Dermis blood vessel endothelial cell (primary cell): ENCODE results near the gene HSD3B2. TPM values are rescaled to one million over a fixed set of nuclear protein-coding genes. Genes with fewer than 3 reads are reported as not detected.

Experiments used
- DNase-seq: peaks from one replicate; pipeline ENCODE4 v3.0.0; 2010
- total RNA-seq: library from RNA; depleted of rRNA; stranded (reverse); fragments of >200 nt; gene quantifications from 2 replicates; pipeline ENCODE4 v1.2.3, GENCODE V29; 2014

The HSD3B2 gene
- total RNA-seq, 1 donor from 2014 or later, result not detected

DNA sequence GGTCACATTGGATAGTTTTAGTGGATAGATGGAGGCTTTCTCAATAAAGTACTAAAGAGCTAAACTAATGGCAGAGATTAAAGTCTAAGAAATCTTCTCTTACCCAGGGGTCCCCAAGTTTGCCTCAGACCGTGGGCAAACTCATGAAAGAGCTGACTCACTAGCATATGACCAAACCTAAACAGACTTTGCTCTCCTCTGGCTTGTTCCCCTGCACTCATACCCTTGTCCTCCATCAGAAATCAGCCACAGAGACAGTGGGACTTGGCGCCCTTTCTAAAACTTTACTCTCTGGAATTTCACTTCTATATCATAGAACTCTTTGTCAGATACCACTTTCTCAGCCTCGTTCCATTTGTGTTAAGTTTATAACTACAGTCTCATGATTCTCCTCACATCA is 17.0 kb upstream of the HSD3B2 start:
- no peak for DNase-seq

DNA sequence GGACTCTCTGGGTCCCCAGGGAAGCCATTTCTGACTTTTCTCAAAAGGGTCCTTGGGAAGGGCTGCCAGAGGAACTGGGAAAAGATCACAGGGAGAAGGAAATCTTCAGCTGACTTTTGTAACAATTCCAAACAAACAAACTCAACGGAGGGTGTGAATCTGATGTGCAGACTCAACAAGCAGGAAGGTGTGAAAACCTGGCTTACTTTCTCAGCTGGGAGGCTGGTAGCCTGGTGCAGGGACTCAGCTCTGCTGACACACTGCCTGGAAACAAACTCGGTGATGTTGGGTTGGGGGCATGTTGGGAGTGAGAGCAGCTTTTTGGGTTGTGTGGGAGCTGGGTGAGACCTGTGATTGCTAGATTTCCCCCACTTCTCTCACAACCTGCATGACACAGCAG is 10.2 kb upstream of the HSD3B2 start:
- DNase-seq, result no peak

DNA sequence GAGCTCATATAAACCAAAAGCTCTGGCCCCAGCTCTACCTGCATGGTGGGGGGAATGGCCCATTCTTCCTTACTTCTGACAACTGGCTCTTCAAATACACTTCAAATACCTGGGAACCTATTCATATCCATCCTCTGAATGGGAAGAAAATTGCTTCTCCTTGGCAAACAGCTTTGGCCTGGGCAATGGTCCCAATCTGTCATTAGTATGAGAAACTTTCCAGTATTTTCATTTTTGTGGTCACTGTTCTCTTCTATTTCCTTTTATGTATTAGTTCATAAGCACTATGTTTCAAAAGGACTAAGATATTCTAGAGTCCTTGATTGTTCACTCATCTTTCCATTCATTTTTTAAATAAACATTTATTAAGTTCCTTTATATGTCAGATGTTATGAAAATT is 5.2 kb upstream of the HSD3B2 start:
- DNase-seq, result no peak

DNA sequence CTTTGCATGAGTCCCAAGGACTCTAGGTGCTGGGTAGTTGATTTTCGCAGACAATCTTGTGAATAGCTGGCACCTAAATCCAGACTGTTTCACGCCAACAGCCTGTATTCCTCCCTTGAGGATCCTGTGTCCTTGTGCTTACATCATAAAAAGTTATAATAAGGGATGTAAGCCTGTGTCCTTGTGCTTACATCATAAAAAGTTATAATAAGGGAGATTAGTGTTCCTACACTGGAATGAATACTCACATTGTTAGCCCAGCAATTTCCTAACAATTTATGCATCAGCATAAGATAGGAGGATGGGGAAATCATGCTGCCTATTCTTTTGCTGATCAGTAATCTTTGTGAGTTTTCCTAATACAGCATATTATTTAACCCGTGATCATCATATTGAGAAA is 4.0 kb upstream of the HSD3B2 start:
- DNase-seq, result no peak

DNA sequence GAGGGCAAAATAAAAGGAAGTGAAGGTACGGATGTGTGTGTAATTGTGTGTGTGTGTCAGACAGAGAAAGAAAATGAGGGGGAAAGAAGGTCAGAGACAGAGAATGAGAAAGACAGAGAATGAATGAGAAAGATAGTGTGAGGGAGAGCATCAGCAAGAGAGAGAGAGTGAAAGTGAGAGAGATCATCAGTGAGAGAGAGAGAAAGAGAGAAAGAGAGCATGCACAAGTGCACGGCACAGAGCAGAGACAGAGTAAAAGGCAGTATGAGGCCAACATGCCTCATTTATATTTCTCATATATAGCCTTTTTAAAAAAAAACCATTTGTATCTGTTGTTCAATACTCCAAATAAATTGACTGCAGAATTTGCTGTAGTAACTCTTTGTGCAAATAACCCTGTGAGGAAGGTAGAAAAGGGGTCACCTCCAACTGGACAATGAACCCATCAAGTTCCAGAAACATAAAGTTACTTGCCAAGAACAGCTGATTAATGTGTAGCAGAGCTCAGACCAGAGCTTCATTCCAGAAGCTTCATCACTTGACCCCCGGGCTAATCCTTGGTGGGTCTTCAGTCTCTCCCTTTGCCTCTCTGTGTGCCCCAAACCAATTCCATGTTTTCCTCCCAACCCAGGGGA is 1.2 kb downstream of the HSD3B2 start:
- DNase-seq, result no peak

DNA sequence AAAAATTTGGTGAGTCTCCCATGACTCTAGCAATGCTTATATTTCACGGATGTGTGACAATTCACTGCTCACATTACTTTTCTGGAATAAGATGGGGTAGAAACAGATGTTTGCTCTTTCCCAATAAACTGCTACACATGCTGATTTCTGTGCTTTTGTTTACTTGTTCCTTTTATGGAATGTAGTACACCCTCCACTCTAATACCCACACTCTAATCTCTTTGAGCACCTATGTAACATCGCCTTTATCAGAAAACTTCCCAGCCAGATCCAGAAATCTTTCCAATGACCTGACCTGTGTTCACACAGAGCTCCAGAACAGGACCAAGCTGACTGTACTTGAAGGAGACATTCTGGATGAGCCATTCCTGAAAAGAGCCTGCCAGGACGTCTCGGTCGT is 4.2 kb downstream of the HSD3B2 start:
- DNase-seq, result no peak

DNA sequence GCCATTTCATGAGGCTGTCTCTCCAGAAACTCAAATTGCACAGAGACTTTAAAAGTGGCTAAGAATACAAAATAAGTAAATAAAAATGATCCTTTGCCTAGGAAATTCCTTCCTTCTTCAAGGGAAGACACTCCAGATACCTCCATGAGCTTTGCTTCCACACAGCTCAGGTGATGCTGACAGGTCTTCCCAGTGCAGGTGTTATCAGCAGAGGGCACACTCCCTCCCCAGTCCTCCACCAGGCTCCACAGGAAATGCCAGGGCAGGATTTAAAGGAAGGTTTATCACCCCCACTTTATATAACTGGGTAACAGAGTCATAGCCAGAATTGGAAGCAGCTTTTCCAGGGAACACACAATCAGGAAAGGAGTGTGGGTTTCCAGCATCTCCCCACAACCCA is 5.7 kb downstream of the HSD3B2 start:
- DNase-seq, result no peak

DNA sequence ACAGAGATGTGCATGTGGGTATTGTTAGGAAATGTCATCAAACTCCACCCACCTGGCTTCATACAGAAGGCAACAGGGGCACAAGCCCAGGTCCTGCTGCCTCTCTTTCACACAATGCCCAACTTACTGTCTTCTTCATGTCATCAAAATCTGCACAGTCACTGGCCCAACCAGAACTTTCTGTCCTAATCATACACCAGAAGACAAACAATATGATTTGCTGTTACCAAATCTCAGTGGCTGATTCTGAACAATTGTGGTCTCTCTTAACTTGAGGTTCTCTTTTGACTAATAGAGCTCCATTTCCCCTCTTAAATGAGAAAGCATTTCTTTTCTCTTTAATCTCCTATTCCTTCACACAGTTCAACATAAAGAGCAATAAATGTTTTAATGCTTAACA is 7.7 kb downstream of the HSD3B2 start:
- no peak for DNase-seq

DNA sequence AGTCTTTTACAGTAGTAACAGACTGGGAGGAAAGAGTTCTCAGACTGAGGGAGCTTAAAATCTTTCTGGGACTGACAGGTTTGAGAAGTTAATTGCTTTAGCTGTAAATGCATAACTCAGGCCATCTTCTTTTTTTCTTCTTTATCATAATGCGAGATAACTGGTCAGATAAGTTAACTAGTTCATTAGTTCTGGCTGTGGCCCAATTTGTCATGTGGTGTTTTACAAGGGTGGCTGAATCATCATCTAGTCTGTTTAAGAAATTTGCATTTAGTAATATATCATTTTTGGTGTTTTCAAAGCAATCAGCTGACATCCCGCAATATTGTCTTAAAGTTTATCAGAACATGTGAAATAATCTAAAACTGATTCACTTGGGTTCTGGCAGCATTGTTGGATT is 14.0 kb downstream of the HSD3B2 start:
- DNase-seq, result no peak

DNA sequence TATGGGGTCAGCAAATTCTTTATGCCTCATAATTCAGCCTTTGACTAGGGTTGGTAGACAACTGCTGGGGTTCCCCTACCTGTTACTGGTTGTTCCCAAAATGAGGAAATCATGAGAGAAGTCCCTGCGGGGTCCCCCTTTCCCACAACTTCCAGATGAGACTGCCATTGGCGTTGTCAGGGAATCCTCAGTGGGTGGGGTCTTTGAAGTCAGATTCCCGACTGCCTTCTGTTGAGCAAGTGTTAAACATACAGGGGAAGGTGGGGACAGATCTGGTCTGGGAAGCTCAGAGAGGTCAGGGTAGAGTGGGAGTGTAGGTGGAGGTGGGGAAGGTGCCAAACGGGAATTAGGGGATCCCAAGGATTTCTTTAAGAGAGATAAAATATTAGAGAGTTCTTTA is 14.7 kb downstream of the HSD3B2 start:
- DNase-seq, result no peak

DNA sequence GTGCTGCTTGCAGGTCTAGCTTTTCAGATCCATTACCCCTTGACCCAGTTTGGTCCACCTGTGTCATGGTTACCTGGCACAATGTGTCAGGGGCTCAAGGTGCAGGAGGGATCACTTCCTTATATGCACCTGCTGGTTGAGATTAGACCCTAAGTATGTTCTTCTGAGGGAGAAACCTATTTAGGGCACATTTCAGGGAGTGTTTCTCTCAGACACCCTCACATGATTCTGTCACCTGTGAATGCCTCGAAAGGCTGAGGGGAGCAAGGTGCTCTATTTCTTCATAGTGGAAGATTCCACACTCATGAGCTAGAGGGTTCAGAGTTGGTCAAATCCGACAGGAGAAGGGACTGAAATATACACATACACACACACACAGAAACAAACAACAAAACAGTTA is 15.5 kb downstream of the HSD3B2 start:
- DNase-seq, result no peak

DNA sequence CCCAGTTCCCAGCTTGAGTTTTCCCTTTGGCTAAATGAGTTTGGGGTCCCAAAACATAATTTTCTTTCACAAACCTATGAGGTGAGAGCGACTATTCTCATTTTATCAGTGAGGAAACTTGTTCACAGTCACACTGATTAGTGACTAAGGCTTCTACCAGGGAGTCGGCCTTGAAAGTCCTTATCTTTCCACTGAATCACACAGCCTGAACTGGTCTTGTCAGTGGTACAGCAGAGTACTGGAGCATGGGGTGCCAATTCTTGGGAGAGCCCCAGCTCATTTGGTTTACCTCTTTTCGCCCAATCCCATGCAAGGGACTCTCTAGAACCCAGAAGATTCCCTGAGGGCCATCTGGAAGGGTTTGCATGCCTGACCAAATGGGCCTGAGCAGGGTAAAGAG is 16.9 kb downstream of the HSD3B2 start:
- DNase-seq, result no peak

DNA sequence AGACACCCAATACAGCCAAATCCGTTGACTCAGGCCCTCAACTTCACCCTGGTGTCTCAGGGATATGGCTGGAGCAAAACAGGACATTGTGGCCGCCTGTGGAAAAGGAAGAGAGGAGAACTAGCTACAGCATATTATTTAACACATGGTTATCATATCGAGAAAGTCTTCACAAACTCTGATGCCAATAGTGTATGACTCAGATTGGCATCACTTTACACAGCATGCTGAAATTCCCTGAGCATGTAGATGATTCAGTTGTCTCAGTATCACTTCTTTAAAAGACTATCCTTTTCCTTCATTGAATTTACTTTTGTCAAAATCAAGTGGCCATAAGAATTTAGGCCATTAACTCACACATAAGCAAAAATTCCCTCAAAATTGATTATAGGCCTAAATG is 20.1 kb downstream of the HSD3B2 start:
- no peak for DNase-seq

DNA sequence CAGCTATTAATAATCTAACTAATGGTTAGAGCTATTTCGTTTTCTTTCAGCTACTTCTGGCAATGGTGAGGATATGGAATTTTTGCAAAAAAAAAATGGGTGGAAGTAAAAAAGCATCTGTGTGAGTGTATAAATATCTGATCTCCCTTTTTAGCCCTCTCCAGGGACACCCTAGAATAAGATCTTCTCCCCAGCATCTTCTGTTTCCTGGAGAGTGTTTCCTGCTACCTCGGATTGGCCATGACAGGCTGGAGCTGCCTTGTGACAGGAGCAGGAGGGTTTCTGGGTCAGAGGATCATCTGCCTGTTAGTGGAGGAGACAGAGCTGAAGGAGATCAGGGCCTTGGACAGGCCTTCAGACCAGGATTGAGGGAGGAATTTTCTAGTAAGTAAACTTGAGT is 23.8 kb downstream of the HSD3B2 start:
- DNase-seq, result no peak

DNA sequence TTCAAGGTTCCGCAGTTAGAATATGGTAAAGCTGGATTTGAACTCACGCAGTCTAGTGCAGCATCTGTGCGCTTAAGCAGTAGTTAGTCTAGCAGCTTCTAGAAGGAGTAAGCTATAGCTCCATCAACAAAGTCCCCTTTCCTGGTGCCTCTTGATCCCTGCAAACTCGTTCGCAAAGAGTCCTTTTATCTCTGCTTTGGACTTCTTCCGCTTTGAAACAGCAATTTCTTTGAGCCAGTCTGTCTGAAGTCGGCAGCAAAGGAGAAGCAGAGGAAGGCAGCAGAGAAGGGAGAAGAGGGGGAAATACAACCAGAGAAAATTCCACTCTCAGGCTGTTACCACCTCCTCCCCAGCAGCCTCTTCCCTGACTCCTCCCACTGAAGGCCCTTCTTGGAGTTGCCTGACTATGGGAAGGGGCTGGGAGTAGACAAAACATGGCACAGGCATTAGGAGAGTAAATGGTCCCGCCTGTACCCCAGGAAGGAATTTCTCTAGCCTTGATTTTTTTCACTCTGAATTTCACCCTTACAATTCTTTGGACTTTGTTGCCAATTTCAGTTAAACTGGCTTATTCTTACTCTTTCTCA is 25.9 kb downstream of the HSD3B2 start:
- no peak for DNase-seq

DNA sequence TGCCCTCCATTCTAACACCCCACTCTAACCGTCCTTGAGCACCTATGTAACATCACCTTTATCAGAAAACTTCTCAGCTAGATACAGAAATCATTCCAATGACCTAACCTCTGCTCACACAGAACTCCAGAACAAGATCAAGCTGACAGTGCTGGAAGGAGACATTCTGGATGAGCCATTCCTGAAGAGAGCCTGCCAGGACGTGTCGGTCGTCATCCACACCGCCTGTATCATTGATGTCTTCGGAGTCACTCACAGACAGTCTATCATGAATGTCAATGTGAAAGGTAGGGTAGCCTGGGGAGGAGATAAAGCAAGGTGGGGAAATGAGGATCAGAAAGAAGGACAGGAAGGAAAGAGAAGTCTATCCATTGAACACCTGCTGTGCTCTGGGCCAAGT is 27.8 kb downstream of the HSD3B2 start:
- DNase-seq, result no peak

DNA sequence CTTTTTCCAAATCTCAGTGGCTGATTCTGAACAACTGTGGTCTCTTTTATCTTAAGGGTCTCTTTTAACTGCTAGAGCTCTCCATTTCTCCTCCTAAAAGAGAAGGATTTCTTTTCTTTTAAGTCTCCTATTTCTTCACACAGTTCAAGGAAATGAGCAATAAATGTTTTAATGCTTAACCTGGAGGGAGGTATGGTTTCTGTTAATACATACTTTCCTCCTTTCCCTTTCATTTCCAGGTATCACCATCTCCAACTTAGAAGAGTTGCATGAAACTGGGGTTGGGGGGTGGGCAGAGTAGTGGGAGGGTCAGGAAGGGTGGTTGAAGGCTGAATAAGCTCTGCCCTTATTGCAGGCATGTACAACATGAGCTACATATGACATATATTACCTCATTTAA is 31.4 kb downstream of the HSD3B2 start:
- no peak for DNase-seq

DNA sequence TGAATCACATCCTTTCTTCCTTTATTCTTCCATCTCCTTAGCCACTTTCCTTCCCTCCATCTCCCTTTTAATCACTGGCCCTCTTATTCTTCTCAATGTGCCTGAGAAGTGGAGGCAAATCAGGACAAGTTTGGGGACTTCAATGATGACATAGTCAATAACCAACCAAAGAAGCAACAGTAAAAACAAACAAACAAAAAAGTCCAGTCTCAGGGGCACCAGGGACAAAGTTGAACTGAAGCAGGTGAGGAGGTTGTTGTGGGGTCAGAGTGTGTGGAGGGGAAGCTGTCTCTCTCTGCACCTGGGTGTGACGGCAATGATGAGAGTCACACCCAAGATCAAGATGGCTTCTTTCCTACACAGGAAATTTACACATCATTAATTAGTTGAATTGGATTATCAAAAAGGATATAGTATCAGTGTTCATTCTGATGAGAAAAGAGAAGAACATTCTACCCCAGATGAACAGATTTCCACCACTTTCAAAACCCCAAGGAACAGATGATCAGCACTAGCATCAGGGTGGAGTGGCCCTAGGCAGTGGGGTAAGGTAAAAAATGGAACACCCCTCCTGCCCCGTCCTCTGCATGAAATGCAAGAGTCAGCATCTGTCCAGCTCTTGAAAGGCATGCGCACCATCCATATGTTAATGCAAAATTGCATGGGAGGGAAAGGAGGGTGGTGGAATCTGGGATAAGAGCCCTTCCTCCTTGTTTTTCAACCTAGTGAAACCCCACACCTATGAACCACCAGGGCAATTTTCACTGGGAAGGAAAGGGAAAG is 32.6 kb downstream of the HSD3B2 start:
- no peak for DNase-seq

DNA sequence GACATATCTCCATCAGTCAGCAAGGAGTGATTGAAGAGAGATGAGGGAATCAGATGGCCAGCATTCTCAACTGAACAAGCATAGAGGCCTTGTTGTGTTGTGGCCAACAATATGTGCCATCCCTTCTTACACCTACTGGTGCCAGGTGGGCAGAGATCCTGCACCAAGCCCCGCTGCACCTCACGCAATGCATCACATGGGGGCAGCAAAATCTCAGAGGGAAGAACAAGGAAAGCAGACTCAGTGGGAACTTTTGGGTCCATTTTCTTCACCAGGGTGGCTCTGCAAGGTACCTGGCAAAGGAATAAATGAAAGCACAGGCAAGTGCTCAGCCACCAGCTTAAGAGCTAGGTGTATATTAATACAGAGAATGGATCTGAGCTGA is 33.2 kb downstream of the HSD3B2 start:
- DNase-seq, result no peak

DNA sequence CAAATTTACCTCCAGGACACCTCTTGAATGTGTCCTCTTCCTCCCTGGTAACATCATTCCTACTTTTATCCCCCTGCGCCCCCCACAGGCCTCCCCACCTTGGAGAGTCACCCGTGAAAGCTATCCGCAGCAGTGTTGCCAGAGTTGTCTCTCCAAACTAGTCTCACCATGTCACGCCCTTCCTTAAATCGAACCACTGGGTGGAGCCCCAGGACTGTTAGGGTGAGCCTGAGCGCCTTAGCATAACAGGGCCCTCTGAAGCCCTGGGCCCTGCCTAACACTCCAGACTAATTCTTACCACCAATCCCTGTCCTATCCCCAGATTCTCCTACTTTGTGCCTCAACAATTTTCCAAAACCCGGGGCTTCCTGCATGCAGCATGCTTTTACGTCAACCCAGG is 35.0 kb downstream of the HSD3B2 start:
- no peak for DNase-seq

DNA sequence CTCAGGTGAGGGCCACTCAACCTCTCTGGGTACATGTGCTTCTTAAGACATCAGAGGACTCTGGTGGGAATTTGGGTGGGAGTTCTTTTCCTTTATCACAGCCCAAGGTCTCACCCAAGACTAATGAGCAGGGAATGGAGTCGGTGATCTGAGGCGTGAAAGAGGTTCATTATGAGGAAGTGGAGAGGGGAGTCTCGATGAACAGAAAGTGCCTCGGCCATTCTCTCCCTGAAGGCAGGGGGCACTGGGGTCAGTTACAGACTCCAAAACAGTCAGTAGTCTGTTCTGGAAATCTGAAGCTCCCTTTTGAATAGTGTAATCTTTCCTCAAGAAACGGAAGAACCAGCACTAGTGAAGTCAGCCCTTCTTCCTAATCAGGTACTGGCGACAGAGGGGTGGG is 36.2 kb downstream of the HSD3B2 start:
- DNase-seq, result no peak

DNA sequence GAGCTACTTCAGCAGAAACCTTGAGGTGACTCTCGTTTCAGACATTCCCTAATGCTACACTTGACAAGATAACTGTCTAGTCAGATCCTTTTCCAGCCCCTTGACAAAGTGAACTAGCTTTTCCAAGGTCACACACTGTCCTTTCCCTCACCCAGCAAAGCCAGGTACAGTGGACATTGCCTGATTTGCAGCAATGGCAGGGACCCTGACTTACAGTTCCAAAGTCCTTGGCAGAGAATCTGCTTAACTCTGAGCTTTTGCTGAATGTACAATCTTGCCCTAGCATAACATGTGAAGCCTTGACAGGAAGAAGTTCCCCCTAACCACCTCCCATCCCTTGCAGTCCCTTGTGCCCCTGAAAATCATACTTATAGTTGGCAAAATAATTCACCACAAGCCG is 37.1 kb downstream of the HSD3B2 start:
- DNase-seq, result no peak

DNA sequence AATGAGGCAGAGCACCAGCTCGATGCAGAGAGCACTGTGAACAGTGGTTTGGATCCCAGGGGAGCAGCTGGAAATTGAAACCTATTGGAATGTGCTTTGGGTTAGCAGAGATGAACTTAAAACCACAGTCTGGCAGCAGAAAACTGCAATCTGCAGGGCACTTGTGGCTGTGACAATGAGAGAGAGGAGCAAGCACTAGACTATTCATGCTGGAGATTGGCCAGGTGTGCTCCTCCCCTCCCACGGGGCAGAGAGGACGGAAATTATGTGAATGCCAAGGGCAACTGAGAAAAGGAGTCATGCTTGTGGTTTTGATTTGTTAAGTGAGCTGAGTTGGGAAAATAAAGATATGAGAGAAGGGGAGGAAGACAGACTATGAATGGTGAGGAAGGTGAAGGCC is 38.1 kb downstream of the HSD3B2 start:
- no peak for DNase-seq

DNA sequence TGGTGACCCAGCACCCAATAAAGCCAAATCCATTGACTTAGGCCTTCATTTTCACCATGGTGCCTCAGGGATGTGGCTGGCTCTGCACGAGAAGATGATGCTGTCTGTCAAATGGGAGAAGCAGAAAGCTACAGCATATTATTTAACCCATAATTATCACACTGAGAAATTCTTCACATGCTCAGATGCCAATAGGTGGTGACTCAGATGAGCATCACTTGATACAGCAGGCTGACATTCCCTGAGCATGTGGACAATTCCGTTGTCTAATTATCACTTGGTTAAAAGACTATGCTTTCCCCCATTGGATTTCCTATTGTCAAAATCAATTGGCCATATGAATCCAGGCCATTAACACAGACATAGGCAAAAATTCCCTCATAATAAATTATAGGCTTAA is 48.0 kb downstream of the HSD3B2 start:
- DNase-seq, result no peak

DNA sequence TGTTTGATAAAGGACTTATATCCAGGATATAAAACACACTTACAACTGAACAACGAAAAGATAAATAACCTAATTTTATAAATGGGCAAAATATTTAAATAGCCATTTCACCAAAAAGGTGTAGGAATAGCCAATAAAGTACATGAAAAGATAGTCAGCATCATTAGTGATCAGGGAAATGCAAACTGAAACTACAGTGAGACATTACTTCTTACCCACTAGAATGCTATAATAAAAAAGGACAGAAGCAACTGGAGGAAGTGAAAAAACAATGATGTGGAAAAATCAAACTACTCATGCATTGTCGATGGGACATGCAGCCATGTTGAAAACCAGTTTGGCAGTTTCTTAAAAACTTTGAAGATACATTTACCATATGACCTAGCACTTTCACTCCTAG is 48.6 kb downstream of the HSD3B2 start:
- DNase-seq, result no peak
